ENCODE results near the gene ZFYVE21. TPM values are rescaled to one million over a fixed set of nuclear protein-coding genes. Genes with fewer than 3 reads are reported as not detected.

Gene ZFYVE21
- total and polyA plus RNA-seq, 7 donors, result 14.0 to 27.1 (median 19.9) TPM

DNA sequence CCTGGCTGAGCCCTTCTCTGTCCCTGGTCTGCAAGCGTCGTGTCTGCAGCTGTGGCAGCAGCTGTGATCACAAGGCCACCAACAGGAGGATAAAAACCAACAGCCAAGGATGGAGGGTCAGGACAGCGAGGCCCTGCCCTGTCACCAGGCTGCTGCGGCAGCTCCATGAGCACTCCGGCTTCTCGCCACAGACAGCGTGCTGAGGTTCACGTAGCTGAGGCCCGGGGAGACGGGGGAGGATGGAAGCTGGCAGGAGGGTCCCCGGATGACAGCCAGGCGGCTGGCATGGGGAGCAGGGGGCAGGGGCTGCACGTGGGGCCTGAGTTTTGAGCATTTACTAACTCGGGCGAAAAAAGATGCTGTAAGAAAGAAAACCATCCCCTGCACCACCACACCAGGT lies 5.8 kb upstream of the ZFYVE21 start:
- H3K36me3 ChIP-seq (ENCODE audit: insufficient read depth in 1 of 2, low read depth in 1 of 2), result peaks cover 0 to 34% of the 10 kb centered on the region in 2 donors
- no peaks in the 10 kb centered on the region for H3K27me3 ChIP-seq (ENCODE audit: insufficient read depth in 3 of 3, low read length in 2 of 3)
- no peaks in the 10 kb centered on the region for H3K9me3 ChIP-seq
- ATAC-seq (no peak), DNase-seq (no peak)
- TF ChIP-seq, protein P1, sequence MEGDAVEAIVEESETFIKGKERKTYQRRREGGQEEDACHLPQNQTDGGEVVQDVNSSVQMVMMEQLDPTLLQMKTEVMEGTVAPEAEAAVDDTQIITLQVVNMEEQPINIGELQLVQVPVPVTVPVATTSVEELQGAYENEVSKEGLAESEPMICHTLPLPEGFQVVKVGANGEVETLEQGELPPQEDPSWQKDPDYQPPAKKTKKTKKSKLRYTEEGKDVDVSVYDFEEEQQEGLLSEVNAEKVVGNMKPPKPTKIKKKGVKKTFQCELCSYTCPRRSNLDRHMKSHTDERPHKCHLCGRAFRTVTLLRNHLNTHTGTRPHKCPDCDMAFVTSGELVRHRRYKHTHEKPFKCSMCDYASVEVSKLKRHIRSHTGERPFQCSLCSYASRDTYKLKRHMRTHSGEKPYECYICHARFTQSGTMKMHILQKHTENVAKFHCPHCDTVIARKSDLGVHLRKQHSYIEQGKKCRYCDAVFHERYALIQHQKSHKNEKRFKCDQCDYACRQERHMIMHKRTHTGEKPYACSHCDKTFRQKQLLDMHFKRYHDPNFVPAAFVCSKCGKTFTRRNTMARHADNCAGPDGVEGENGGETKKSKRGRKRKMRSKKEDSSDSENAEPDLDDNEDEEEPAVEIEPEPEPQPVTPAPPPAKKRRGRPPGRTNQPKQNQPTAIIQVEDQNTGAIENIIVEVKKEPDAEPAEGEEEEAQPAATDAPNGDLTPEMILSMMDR (IDR thresholded peaks at IDR 0.05), result no peak
- H3K27ac ChIP-seq, result no peak overlapping the region
- H3K4me3 ChIP-seq, result no peak overlapping the region
- peaks cover 36% of the 10 kb centered on the region for H3K4me1 ChIP-seq
- intact Hi-C loops (cut with DNase I), result no loop called here
- WGBS, 3 donors, result 77 to 93% (median 85%) methylated on average over 12 to 15 of the region's 15 CpGs

DNA sequence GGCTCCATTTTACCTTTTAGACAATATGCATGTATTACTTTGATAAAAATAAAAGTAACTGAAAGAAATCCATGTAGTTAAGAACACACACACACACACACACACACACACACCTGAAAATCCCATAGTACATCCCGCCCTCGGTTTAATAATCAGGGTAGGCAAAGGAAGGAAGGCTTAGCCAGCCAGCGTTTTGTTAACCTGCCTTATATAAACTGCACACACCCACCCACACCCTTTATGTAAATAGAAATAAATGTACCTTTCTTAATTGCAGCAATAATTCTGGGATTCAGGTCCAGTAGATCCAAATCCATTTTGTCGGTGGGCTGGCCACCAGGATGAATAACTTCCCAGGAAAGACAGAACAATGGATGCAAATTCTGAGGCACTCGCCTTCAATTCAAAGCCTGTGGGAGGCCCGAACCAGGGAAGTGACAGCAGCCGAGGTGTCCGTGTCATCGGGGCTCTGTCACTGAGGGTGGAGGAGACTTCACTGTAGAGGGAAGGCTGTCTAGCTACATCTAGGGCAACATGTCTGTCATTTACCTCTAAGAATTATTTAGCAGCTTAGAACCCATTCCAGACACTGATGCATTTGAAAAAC lies 4.7 kb upstream of the ZFYVE21 start:
- WGBS, 3 donors, result 68 to 78% (median 68%) methylated on average over 9 of the region's 9 CpGs

DNA sequence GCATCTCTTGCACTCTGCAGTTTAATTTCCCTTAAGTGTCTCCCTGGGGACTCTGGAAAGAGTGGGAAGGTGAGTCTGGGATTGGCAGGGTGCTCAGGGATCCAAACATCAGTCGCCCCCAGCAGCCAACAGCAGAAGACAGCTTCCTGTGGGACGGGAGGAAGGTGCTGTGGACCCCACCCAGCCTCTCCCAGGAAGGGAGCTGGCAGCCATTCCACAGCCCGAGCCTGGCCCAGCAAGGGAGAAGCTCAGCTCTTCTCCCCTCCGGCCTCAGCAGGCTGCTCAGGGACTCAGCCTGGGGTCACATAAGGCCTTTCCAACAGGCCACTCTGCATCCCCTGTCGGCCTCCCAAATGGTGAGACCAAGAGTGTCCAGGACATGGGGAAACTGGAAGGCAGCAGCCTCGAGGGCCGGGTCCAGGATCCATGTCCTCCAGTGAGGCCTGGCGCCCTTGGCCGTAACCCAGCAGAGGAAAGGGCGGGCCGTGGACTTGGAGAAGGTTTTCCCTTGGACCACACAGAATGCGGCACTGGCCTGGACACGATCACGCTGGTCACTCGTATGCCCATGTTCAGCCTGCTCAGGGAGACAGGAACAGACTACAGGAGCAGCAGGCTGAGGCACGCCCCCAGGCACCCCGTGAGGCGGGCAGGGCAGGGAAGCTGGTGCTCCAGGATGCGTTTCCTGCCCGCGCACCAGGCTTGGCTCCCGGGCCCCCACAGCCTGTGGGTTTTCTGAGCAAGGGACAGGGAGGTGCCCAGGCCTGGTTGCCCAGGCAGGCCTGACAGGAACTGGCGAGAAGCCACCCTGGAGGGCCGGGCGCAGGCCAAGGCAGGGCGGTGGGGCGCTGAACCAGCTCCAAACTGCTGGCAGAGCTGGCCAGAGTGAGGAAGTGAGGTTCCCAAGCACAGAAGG lies 3.8 kb upstream of the ZFYVE21 start:
- ATAC-seq (peak in 3 of 4 donors; percentile 4 to 11 (median 11)), DNase-seq (peak; percentile 58 to 71)
- intact Hi-C loops (cut with DNase I), result no loop called here
- Histone ChIP-seq H3K36me3 (ENCODE audit: insufficient read depth in 1 of 2, low read depth in 1 of 2) (peaks cover 0 to 16% of the 10 kb centered on the region in 2 donors), H3K9me3 (no peaks in the 10 kb centered on the region), H3K4me3 (no peak overlapping the region), H3K4me1 (peaks cover 34% of the 10 kb centered on the region), H3K27me3 (ENCODE audit: insufficient read depth in 3 of 3, low read length in 2 of 3) (no peaks in the 10 kb centered on the region), H3K27ac (peak overlapping the region; percentile 54)
- 16 to 37% (median 21%) methylated on average over 25 to 27 of the region's 27 CpGs for WGBS, 3 donors
- TF ChIP-seq, protein P1 (IDR thresholded peaks at IDR 0.05), result no peak

More for the DNA sequence above, 4.7 kb upstream of the ZFYVE21 start:
- H3K27me3 ChIP-seq (ENCODE audit: insufficient read depth in 3 of 3, low read length in 2 of 3), result no peaks in the 10 kb centered on the region
- ATAC-seq (no peak), DNase-seq (no peak)
- TF ChIP-seq, protein P1 (IDR thresholded peaks at IDR 0.05), result no peak
- no peaks in the 10 kb centered on the region for H3K9me3 ChIP-seq
- peaks cover 0 to 24% of the 10 kb centered on the region in 2 donors for H3K36me3 ChIP-seq (ENCODE audit: insufficient read depth in 1 of 2, low read depth in 1 of 2)
- no peak overlapping the region for H3K4me3 ChIP-seq
- no peak overlapping the region for H3K27ac ChIP-seq
- intact Hi-C loops (cut with DNase I), result no loop called here
- H3K4me1 ChIP-seq, result peaks cover 31% of the 10 kb centered on the region

DNA sequence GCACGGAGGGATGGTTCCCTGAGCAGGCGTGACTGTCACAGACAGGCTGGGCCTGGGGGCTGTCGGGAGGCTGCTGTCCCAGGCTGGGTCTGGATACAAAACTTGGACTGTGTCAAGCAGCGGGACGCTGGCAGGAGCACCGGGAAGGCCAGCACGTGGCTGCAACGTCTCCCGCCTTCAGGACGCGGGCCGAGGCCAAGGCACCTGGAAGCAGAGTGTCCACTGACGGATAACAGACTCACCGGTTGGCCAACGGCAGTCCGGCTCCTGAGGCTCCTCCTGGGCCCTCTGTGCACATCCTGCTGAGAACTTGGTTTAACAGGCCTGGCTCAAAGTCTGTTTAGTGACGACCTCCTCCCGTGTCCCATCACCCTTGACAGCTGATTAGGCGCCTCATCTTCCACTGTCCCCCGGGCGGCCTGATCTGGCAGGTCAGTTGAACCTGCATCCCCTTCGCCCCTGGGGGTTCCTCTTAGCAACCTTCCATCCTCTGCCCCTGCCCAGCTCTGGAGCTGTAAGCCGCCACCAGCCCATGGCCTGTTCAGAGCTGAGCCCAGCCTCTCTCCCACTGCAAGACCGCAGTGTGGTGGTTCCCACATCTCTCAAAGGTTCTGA lies 2.9 kb upstream of the ZFYVE21 start:
- no peak for ATAC-seq
- intact Hi-C loops (cut with DNase I), result no loop called here
- Histone ChIP-seq H3K27me3 (ENCODE audit: insufficient read depth in 3 of 3, low read length in 2 of 3) (no peaks in the 10 kb centered on the region), H3K27ac (peak overlapping the region; percentile 54), H3K4me1 (peaks cover 42% of the 10 kb centered on the region), H3K36me3 (ENCODE audit: insufficient read depth in 1 of 2, low read depth in 1 of 2) (peaks cover 0 to 10% of the 10 kb centered on the region in 2 donors), H3K4me3 (no peak overlapping the region), H3K9me3 (no peaks in the 10 kb centered on the region)
- WGBS, 3 donors, result 38 to 52% (median 47%) methylated on average over 23 to 24 of the region's 24 CpGs
- TF ChIP-seq, protein P1 (IDR thresholded peaks at IDR 0.05), result no peak
- DNase-seq, result no peak
